COLO668 (cell line): ENCODE results near the gene FBXL15.

Source experiments
- DNase-seq: peaks from one replicate; lab custom pipeline; 2025; ENCODE audit not compliant: unreplicated experiment; lab: John Stamatoyannopoulos, UW

Gene FBXL15

DNA sequence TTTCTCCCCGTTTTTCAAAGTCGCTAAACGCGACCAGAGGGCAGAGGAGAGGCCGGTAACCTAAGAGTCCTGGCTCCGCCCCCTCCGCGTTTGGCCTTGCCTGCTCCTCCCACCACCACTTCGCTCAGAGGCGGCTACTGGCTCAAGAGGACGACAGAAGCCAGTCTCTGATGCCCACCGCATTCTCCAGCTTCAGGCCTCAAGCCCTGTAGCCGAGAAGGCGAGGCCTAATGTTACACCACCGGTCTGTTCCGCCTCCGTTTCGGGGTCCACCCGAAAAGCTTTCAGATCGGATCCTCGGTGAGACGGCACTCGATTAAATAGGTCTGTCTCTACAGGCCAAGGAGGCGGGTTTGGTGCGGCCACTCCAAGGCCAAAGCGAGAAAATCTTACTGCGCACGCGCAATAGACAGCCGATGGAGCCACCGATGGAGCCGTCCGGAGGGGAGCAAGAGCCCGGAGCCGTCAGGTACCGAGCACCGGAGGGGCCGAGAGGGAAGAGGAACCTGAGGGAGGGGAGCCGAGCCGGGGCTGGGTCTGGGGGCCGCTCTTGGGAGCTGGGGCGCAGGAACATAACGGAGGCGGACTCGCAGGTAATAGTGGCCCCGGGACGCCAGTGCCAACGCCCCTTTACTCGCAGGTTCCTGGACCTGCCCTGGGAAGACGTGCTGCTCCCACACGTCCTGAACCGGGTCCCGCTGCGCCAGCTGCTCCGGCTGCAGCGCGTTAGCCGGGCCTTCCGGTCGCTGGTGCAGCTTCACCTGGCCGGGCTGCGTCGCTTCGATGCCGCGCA lies at the start of gene FBXL15:
FBXL15 (plus strand) TSS at position 123 of the 793 bp plus-strand sequence; CDS start at position 417, 294 bp downstream.
- peak; percentile 91 for DNase-seq

DNA sequence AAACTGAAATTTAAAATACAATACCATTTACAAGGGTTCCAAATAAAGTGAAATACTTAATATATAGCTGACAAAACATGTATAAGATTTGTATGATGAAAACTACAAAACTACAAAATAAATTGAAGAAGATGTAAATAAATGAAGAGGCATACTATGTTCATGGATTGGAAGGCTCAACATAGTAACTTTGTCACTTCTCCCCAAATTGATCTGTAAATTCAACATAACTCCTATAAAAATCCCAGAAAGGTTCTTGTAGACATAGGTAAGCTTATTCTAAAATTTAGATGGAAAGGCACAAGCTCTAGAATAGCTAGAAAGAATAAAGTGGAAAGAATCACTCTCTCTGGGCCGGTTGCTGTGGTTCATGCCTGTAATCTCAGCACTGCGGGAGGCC lies 49.3 kb upstream of the FBXL15 start:
- no peak for DNase-seq

DNA sequence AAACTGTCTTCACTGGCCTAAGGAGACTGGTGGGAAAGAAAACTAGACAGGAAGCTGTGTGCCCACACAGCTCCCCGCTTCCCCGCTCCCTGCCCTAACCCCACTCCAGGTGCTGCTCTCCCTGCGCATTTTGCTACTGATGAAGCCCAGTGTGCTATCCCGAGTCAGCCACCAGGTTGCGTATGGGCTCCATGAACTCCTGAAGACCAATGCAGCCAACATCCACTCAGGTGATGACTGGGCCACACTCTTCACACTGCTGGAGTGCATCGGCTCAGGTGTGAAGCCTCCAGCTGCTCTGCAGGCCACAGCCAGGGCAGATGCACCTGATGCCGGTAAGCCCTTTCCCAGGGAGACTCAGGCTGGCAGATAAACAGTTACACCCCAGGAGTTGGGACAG lies 45.4 kb upstream of the FBXL15 start:
- DNase-seq = no peak

DNA sequence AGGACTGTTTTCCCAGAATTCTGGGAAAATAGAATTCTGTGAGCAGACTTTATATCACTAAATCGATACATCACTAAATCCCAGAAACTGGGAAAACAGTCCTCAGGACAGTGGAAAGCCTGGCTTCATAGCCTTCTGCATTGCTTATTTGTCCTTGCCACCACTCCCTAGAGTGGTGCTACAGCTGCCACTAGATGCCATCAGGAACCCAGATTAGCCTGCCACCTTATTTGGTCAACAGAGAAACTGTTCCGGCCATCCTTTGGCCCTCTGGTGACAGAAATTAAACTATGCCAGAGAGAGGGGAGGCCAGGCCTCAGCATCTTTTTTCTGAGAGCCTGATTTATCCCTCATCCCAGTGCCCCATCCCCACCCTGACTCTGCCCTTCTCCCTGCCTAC lies 44.8 kb upstream of the FBXL15 start:
- no peak for DNase-seq

- DNase-seq = no peak
These were observed 43.7 kb upstream of the FBXL15 start for GRCh38 chr10:102376901-102377300.

- DNase-seq = no peak
These were observed 41.3 kb upstream of the FBXL15 start for GRCh38 chr10:102379383-102379782.

DNA sequence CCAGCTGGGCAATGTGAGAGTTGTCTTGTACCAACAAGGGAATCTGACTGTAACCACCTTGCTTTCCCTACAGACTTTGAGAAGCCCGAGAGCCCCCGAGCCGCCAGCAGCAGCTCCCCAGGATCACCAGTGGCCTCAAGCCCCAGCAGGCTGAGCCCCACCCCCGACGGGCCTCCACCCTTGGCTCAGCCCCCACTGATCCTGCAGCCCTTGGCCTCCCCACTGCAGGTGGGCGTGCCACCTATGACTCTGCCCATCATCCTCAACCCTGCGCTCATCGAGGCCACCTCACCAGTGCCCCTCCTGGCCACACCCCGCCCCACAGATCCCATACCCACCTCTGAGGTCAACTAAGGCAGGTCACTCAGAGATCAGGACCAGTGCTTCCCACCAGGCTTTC lies 38.7 kb upstream of the FBXL15 start:
- no peak for DNase-seq

DNA sequence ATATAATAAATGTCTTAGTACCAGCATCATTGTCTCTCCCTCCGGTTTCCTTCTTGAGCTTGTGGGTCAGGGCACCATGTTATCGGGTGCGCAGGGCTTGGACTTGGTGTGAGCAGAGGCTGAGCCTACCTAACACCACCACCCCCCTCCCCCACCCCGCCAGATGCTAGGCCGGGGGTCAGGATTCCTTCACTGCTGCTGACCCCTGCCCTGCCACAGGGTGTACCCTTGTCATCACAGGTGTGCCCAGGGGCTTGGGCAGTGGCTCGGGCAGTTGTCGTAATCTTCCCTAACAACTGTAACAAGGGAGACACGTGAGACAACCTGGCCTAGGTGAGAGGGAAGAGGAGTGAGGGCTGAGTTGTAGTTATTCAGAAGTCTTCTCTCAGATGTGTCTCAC lies 37.8 kb upstream of the FBXL15 start:
- no peak for DNase-seq

DNA sequence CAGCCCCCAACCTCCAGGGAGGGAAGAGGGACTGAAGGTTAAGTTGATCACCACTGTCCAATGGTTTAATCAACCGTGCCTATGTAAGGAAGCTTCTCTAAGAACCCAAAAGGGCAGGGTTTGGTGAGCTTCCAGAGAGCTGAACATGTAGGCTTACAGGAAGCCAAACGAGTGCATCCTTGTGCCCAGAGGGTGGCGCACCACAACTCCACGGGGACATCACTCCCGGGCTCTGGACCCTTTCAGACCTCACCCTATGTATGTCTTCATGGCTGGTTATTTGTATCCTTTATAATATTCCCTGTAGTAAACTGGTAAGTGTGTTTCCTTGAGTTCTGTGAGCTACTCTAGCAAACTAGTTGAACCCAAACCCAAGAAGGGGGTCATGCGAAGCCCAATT lies 36.6 kb upstream of the FBXL15 start:
- DNase-seq = peak; percentile 2

DNA sequence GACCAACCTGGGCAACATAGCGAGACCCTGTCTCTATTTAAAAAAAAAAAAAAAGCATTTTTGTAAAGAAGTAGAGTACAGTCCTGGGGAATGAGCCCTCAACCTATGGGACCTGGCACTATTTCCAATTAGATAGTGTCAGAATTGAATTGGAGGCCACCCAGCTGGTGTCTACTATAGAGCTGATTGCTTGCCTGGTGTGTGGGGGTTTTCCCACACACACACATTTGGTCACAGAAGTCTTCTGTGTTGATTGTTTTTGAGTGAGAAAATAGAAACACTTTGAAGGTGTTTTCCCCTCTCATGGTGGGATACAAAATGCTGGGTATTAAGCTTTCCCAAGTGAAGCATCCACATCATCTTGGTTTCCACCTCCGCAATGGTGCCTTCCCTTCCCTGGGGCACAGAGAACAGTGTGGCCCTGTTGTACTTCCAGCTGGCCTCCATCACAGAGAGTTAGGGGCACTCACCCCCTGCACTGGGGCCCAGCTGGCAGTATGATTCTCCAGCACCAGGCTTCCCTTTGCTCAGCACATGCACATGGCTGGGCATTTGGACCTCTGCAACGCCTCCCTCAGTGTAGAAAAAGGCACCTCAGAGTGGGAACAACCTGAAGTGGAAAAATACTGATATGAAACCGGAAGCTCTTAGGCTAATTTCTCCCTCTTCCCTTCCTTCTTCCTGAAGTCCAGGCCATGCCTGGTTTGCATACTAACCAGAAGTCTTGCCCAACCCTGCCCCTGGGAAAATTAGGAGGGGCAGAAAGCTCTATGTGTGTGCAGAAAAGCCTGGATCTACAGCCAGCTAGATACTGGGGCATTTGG lies 35.8 kb upstream of the FBXL15 start:
- DNase-seq = no peak

DNA sequence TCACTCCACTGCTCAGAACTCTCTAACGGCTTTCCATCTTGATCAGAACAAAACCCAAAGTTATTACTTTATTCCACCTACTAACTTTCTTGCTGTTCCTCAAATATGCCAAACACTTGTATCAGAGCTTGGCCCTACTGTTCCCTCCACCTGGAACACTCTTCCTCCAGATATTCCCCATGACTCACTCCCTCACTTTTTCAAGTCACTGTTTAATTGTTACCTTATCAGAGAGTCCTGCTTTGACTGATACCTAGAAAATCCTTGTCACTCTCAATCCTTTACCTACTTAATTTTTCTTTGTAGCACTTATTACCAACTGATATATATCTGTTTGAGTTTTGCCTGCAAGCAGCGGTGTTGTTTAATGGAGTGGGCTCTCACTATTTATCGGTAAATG lies 30.7 kb upstream of the FBXL15 start:
- no peak for DNase-seq

GRCh38 chr10:102392306-102392705 lies 28.3 kb upstream of the FBXL15 start:
- DNase-seq = no peak

DNA sequence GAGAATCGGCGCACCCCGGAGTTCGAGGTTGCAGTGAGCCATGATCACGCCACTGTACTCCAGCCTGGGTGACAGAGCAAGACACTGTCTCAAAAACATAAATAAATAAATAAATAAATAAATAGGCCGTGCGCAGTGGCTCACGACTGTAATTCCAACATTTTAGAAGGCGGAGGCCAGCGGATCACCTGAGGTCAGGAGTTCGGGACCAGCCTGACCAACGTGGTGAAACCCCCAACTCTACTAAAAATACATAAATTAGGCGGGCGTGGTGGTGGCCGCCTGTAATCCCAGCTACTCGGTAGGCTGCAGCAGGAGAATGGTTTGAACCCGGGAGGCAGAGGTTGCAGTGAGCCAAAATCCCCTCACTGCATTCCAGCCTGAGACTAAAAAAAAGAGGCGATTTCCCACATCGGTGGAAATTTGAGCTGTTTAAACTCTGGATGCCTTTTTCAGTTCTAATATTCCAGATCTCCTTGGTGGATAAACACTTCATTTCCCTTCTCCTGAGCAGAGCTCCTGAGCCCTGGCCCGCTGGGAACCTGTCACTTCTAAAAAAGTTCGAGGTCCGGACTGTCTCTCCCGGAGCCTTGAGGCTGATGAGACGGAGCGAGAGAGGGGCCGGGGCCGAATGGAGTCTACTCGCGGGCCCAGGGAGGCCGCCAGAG lies 27.1 kb upstream of the FBXL15 start:
- no peak for DNase-seq

- peak; percentile 88 for DNase-seq
These were observed 26.4 kb upstream of the FBXL15 start for GRCh38 chr10:102394079-102394800.

- DNase-seq = peak; percentile 43
These were observed 25.7 kb upstream of the FBXL15 start for GRCh38 chr10:102394801-102395399.

- peak; percentile 84 for DNase-seq
These were observed 25.0 kb upstream of the FBXL15 start, which contains the start of gene NFKB2 for GRCh38 chr10:102395400-102396316. TSS of gene NFKB2 (plus strand) at chr10:102395705. CDS start at chr10:102395960, 255 bp downstream.

DNA sequence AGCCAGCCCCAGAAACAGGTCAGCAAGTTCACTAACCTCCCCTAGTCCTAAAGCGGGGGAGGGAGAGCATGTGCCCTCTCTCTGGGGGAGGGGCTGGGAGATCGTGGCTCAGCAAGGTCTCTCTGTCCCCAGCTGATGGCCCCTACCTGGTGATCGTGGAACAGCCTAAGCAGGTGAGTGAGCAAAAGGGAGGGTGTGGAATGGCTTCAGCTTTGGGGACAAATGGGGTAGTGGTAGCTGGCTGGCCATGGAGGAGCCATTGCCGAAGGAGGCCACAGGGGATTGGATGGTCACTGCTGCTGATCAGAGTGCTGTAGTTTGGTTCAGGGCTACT lies 24.4 kb upstream of the FBXL15 start:
- no peak for DNase-seq

DNA sequence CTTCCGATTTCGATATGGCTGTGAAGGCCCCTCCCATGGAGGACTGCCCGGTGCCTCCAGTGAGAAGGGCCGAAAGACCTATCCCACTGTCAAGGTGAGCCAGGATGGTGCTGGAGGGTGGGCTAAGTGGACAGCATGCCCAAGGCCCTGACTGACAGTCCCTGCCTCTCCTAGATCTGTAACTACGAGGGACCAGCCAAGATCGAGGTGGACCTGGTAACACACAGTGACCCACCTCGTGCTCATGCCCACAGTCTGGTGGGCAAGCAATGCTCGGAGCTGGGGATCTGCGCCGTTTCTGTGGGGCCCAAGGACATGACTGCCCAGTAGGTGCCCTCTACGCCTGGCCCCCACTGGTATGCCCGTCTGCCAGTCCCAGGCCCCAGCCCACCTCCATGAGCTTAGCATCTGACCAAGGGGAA lies 23.9 kb upstream of the FBXL15 start:
- DNase-seq = no peak
